HepG2 (cell line): ENCODE results near the gene BRAT1. TPM values are rescaled to one million over a fixed set of nuclear protein-coding genes. Genes with fewer than 3 reads are reported as not detected.

ENCODE experiments used
- ATAC-seq: fragments of 200-7000 bp; cut with Tn5 transposase; 3 replicates; pipeline ENCODE4 v1.9.1; 2020; ENCODE audit warnings: mild to moderate bottlenecking, moderate library complexity
- BruUV-seq: library from RNA; stranded (reverse); fragments of 400-500 nt; replicated peaks from 2 replicates; lab custom pipeline; 2021; lab: Mats Ljungman, UMichigan
- CTCF ChIA-PET: fragments of 300-600 bp; formaldehyde crosslinking; extraction: SDS; loops from one replicate; lab custom pipeline; 2021; ENCODE audit warnings: low total read pairs, inconsistent platforms, low intra/inter-chr PET ratio; lab: Yijun Ruan, JAX
- POLR2A ChIA-PET: fragments of 350-600 bp; sonication (Branson Sonifier 250); formaldehyde crosslinking; loops from one replicate; lab custom pipeline; 2020; ENCODE audit warnings: antibody characterized with exemption, inconsistent platforms; lab: Yijun Ruan, JAX
- DNase-seq: peaks from one replicate; pipeline ENCODE4 v3.0.0-alpha.2; 2015; ENCODE audit warnings: low spot score
- FAIRE-seq: peaks from 3 replicates; lab custom pipeline; 2011; peaks lifted over from hg19 to GRCh38; lab: Jason Lieb, UNC
- H2AFZ ChIP-seq: one replicate; pipeline ENCODE4 v1.6.1; 2011; ENCODE audit warnings: low read length, inconsistent platforms
- H3K27ac ChIP-seq: fragments of 300-600 bp; 3 replicates; pipeline ENCODE4 v1.8.0; 2011; ENCODE audit warnings: mixed run types, mild to moderate bottlenecking, mixed read lengths, low read length, inconsistent platforms; ENCODE audit not compliant: insufficient read depth; ENCODE audit errors: extremely low read length
- H3K27me3 ChIP-seq, 2 experiments: fragments of 200-600 bp in 1 of 2; 2 replicates in 1 of 2; 3 replicates in 1 of 2; pipeline versions ENCODE4 v1.6.0 to v1.8.0; 2011; ENCODE audit warnings: low read length in 2 of 2, mild to moderate bottlenecking in 2 of 2, moderate library complexity in 2 of 2, inconsistent platforms in 1 of 2; ENCODE audit not compliant: insufficient read depth in 2 of 2, control insufficient read depth in 1 of 2
- H3K36me3 ChIP-seq, 2 experiments: fragments of 200-600 bp in 1 of 2; replicated peaks in 1 of 2; 2 replicates in 1 of 2; 3 replicates in 1 of 2; pipeline versions ENCODE4 v1.5.1 to v1.8.0; 2011; ENCODE audit warnings: low read length in 2 of 2, inconsistent platforms in 1 of 2; ENCODE audit not compliant: insufficient read depth in 2 of 2, control insufficient read depth in 1 of 2
- H3K4me1 ChIP-seq: 2 replicates; pipeline ENCODE4 v1.5.1; 2012; ENCODE audit warnings: low read length, inconsistent platforms; ENCODE audit not compliant: insufficient read depth
- H3K4me2 ChIP-seq: 2 replicates; pipeline ENCODE4 v1.6.0; 2011; ENCODE audit warnings: low read depth, low read length, inconsistent platforms
- H3K4me3 ChIP-seq, 3 experiments: fragments of 200-600 bp in 1 of 3; sonication (generic), shearing (Covaris generic) in 1 of 3; replicated peaks in 1 of 3; 2 replicates each; pipeline ENCODE4 v1.5.1; 2011 to 2016; ENCODE audit warnings: low read length in 3 of 3, inconsistent platforms in 2 of 3, low read depth in 2 of 3, mild to moderate bottlenecking in 2 of 3, control low read depth in 1 of 3, mixed read lengths in 1 of 3; ENCODE audit not compliant: insufficient read depth in 1 of 3
- H3K79me2 ChIP-seq: one replicate; pipeline ENCODE4 v1.6.1; 2011; ENCODE audit warnings: low read length, inconsistent platforms; ENCODE audit not compliant: insufficient read depth
- H3K9ac ChIP-seq: 2 replicates; pipeline ENCODE4 v1.6.0; 2011; ENCODE audit warnings: mild to moderate bottlenecking, low read depth, low read length, inconsistent platforms; ENCODE audit not compliant: insufficient read depth
- H3K9me3 ChIP-seq: 2 replicates; pipeline ENCODE4 v1.5.1; 2012; ENCODE audit warnings: mild to moderate bottlenecking, low read length
- H4K20me1 ChIP-seq: 2 replicates; pipeline ENCODE4 v1.6.0; 2011; ENCODE audit warnings: inconsistent platforms, mild to moderate bottlenecking, low read length, moderate library complexity; ENCODE audit not compliant: insufficient read depth
- ATAD3A ChIP-seq: sonication (generic); formaldehyde crosslinking; IDR thresholded peaks from 2 replicates; pipeline ENCODE4 v1.4.0; 2020; ENCODE audit warnings: missing genetic modification reagents
- GRHL1 ChIP-seq: sonication (generic); formaldehyde crosslinking; conservative IDR thresholded peaks from 2 replicates; pipeline ENCODE4 v1.8.0; 2022; ENCODE audit warnings: missing genetic modification reagents
- HMG20B ChIP-seq: conservative IDR thresholded peaks from 2 replicates; pipeline ENCODE4 v1.6.1; 2016; ENCODE audit warnings: missing genetic modification reagents, missing compliant biosample characterization
- NPAS2 ChIP-seq: sonication (generic); formaldehyde crosslinking; IDR thresholded peaks from 2 replicates; pipeline ENCODE4 v1.8.0; 2022; ENCODE audit warnings: mild to moderate bottlenecking, missing genetic modification reagents, borderline replicate concordance
- PAWR ChIP-seq: sonication (generic); formaldehyde crosslinking; IDR thresholded peaks from 2 replicates; pipeline ENCODE4 v1.4.0; 2020; ENCODE audit warnings: missing genetic modification reagents, mild to moderate bottlenecking, borderline replicate concordance
- PTBP1 ChIP-seq: fragments of 200-400 bp; formaldehyde crosslinking; IDR thresholded peaks from 2 replicates; pipeline ENCODE4 v1.6.1; 2018; ENCODE audit warnings: low read length, low read depth; ENCODE audit not compliant: poor library complexity, severe bottlenecking
- SP5 ChIP-seq: IDR thresholded peaks from 2 replicates; pipeline ENCODE4 v1.6.1; 2016; ENCODE audit warnings: low read depth, borderline replicate concordance
- SRSF9 ChIP-seq: fragments of 200-400 bp; formaldehyde crosslinking; IDR thresholded peaks from 2 replicates; pipeline ENCODE4 v1.6.1; 2018; ENCODE audit warnings: borderline replicate concordance, mild to moderate bottlenecking, low read depth, low read length; ENCODE audit not compliant: insufficient read depth, poor library complexity, severe bottlenecking
- STAG1 ChIP-seq: sonication (generic); formaldehyde crosslinking; IDR thresholded peaks from 2 replicates; pipeline ENCODE4 v1.4.0; 2020; ENCODE audit warnings: missing genetic modification reagents
- TBX2 ChIP-seq: sonication (generic); formaldehyde crosslinking; IDR thresholded peaks from 2 replicates; pipeline ENCODE4 v1.5.0; 2020; ENCODE audit warnings: missing genetic modification reagents, mild to moderate bottlenecking, borderline replicate concordance
- TOE1 ChIP-seq: sonication (generic); formaldehyde crosslinking; IDR thresholded peaks from 2 replicates; pipeline ENCODE4 v1.4.0; 2020; ENCODE audit warnings: mild to moderate bottlenecking, missing genetic modification reagents
- ZFP37 ChIP-seq: sonication (generic); formaldehyde crosslinking; IDR thresholded peaks from 2 replicates; pipeline ENCODE4 v1.4.0; 2020; ENCODE audit warnings: missing genetic modification reagents, borderline replicate concordance
- ZHX1 ChIP-seq: sonication (generic); formaldehyde crosslinking; IDR thresholded peaks from 2 replicates; pipeline ENCODE4 v1.8.1; 2022; ENCODE audit warnings: low read depth, mild to moderate bottlenecking, missing genetic modification reagents
- ZNF256 ChIP-seq: sonication (generic); formaldehyde crosslinking; conservative IDR thresholded peaks from 2 replicates; pipeline ENCODE4 v1.4.0; 2020; ENCODE audit warnings: missing genetic modification reagents
- ZNF576 ChIP-seq: sonication (generic); formaldehyde crosslinking; IDR thresholded peaks from 2 replicates; pipeline ENCODE4 v1.4.0; 2020; ENCODE audit warnings: mild to moderate bottlenecking, missing genetic modification reagents
- ZNF709 ChIP-seq: sonication (generic); formaldehyde crosslinking; IDR thresholded peaks from 2 replicates; pipeline ENCODE4 v1.5.0; 2020; ENCODE audit warnings: mild to moderate bottlenecking, missing genetic modification reagents
- WGBS: methylation state at CpG from one replicate; pipeline ENCODE4 v1.1.6; 2017; ENCODE audit warnings: low lambda C conversion rate; 5-methylcytosine and 5-hydroxymethylcytosine counted together
- in situ Hi-C: cut with HindIII; loops from 2 replicates; pipeline ENCODE4 v1.10.0; 2017; ENCODE audit warnings: low pct_unique_long_range_greater_than_20kb; ENCODE audit not compliant: extremely low pct_ligation_motif_present
- intact Hi-C: fragments of 100-400 bp; cut with micrococcal nuclease; formaldehyde crosslinking; loops from one replicate; pipeline ENCODE4 v1.10.0; 2022; ENCODE audit not compliant: unreplicated experiment
- polyA plus RNA-seq, 8 experiments: library from polyadenylated mRNA; depleted of rRNA in 3 of 8; stranded (reverse) in 7 of 8; unstranded in 1 of 8; fragments of >200 nt; fragmentation: Illumina TruSeq in 4 of 8; extraction: Trizol in 4 of 8; gene quantifications; 2 replicates each; pipeline versions ENCODE4 v1.2.1 to v1.2.3, GENCODE V29; 2011 to 2016; ENCODE audit warnings: low read depth in 4 of 8, missing spikeins in 1 of 8, mixed read lengths in 1 of 8; ENCODE audit not compliant: insufficient read depth in 1 of 8
- total RNA-seq, 5 experiments: library from RNA; depleted of rRNA; stranded (reverse); fragments of >200 nt; fragmentation: Illumina TruSeq; extraction: Trizol; gene quantifications; 2 replicates each; pipeline ENCODE4 v1.2.3, GENCODE V29; 2016; ENCODE audit warnings: low read depth in 1 of 5

Gene BRAT1
- total and polyA plus RNA-seq, 2 of the 13 experiments (the other 11 are each of a cell fraction or from before 2014, with no cell fraction given): 10.2 to 20.3 TPM

GRCh38 chr7:2537981-2538851, 17.1 kb downstream of the BRAT1 start:
- no peak for FAIRE-seq
- intact Hi-C loops: no loop called here
- no peak for TF ChIP-seq ZNF709 (CRISPR knock-in tag)
- TF ChIP-seq SRSF9: no peak
- no peak for TF ChIP-seq GRHL1 (CRISPR knock-in tag)
- TF ChIP-seq PAWR: no peak
- no peak for TF ChIP-seq TOE1 (CRISPR knock-in tag)
- TF ChIP-seq ZFP37 (CRISPR knock-in tag): no peak
- no peak for TF ChIP-seq PTBP1
- no peak for TF ChIP-seq ZNF256
- no peak for TF ChIP-seq ZNF576 (CRISPR knock-in tag)
- TF ChIP-seq HMG20B (CRISPR knock-in tag): no peak
- no peak for TF ChIP-seq STAG1
- TF ChIP-seq SP5 (CRISPR knock-in tag): no peak
- TF ChIP-seq ATAD3A: no peak
- no peak for TF ChIP-seq NPAS2 (CRISPR knock-in tag)
- no peak for TF ChIP-seq ZHX1 (CRISPR knock-in tag)
- TF ChIP-seq TBX2: no peak

More at GRCh38 chr7:2537981-2538851, 17.1 kb downstream of the BRAT1 start:
- Histone ChIP-seq H2AFZ (no peak overlapping the region), H3K4me1 (no peaks in the 10 kb centered on the region), H3K4me3 (no peak overlapping the region), H3K36me3 (peaks cover 10 to 15% of the 10 kb centered on the region in 2 experiments; a peak in 4 of 5 replicates), H4K20me1 (no peaks in the 10 kb centered on the region), H3K9ac (no peak overlapping the region), H3K9me3 (no peaks in the 10 kb centered on the region), H3K27me3 (no peaks in the 10 kb centered on the region), H3K27ac (no peak overlapping the region), H3K4me2 (no peak overlapping the region), H3K79me2 (no peaks in the 10 kb centered on the region)
- CTCF ChIA-PET: no interaction called here
- ATAC-seq (peak; percentile 52), DNase-seq (no peak)
- in situ Hi-C loops: no loop called here
- 91% methylated on average over 13 of the region's 47 CpGs for WGBS
- BruUV-seq: no TSS peak
- POLR2A ChIA-PET: no interaction called here
